HG02938 (cell line): Measurements from ENCODE around the gene TMEM161A.
"Not testable (repeated sequence)": the region's sequence is repeated elsewhere in the genome, so short reads cannot be mapped to it uniquely, and the experiment has no call there.

Experiments
- ATAC-seq: cut with Tn5 transposase; IDR thresholded peaks from one replicate; pipeline ENCODE4 v1.9.1; 2021; ENCODE audit warnings: mild to moderate bottlenecking, moderate library complexity; ENCODE audit not compliant: unreplicated experiment

Gene TMEM161A

GRCh38 chr19:19123386-19123785 is 14.9 kb downstream of the TMEM161A start:
- ATAC-seq = no peak

- ATAC-seq = no peak
Measured at GRCh38 chr19:19122902-19123301, 15.4 kb downstream of the TMEM161A start.

- no peak for ATAC-seq
Measured at GRCh38 chr19:19121371-19121770, 16.9 kb downstream of the TMEM161A start.

GRCh38 chr19:19120308-19121231 is 17.7 kb downstream of the TMEM161A start:
- no peak for ATAC-seq

GRCh38 chr19:19119325-19120237 is 18.7 kb downstream of the TMEM161A start:
- ATAC-seq = no peak

GRCh38 chr19:19115954-19116353 is 22.3 kb downstream of the TMEM161A start:
- ATAC-seq = no peak

- no peak for ATAC-seq
Measured at GRCh38 chr19:19113040-19113626, 25.1 kb downstream of the TMEM161A start.

GRCh38 chr19:19111967-19112580 is 26.2 kb downstream of the TMEM161A start:
- no peak for ATAC-seq

GRCh38 chr19:19111136-19111835 is 27.0 kb downstream of the TMEM161A start:
- ATAC-seq = no peak

GRCh38 chr19:19110410-19111135 is 27.7 kb downstream of the TMEM161A start:
- no peak for ATAC-seq

GRCh38 chr19:19109601-19110000 is 28.7 kb downstream of the TMEM161A start:
- ATAC-seq = no peak

- no peak for ATAC-seq
Measured at GRCh38 chr19:19107654-19108053, 30.6 kb downstream of the TMEM161A start.

GRCh38 chr19:19106938-19107337 is 31.3 kb downstream of the TMEM161A start:
- not testable (repeated sequence) for ATAC-seq

- no peak for ATAC-seq
Measured at GRCh38 chr19:19106056-19106551, 32.2 kb downstream of the TMEM161A start.

- ATAC-seq = no peak
Measured at GRCh38 chr19:19105365-19106055, 32.8 kb downstream of the TMEM161A start.

- ATAC-seq = no peak
Measured at GRCh38 chr19:19103167-19103566, 35.1 kb downstream of the TMEM161A start.

- not testable (repeated sequence) for ATAC-seq
Measured at GRCh38 chr19:19102566-19102965, 35.7 kb downstream of the TMEM161A start.

GRCh38 chr19:19101540-19101939 is 36.7 kb downstream of the TMEM161A start:
- no peak for ATAC-seq
